Skeletal muscle satellite cell (primary cell): ENCODE results near the gene NSDHL.

Experiments
- H3K27me3 ChIP-seq: 2 replicates; pipeline ENCODE4 v1.7.0; 2013; ENCODE audit warnings: low read length; ENCODE audit not compliant: control insufficient read depth, insufficient read depth
- H3K36me3 ChIP-seq: 2 replicates; pipeline ENCODE4 v1.7.0; 2013; ENCODE audit warnings: mild to moderate bottlenecking, control low read depth, low read length; ENCODE audit not compliant: insufficient read depth
- H3K4me1 ChIP-seq: 2 replicates; pipeline ENCODE4 v1.7.0; 2013; ENCODE audit warnings: low read length; ENCODE audit not compliant: control insufficient read depth, insufficient read depth
- H3K4me2 ChIP-seq: 2 replicates; pipeline ENCODE4 v1.7.0; 2013; ENCODE audit warnings: mild to moderate bottlenecking, low read length
- H3K4me3 ChIP-seq: 2 replicates; pipeline ENCODE4 v1.7.0; 2013; ENCODE audit warnings: low read length
- H3K9ac ChIP-seq: 2 replicates; pipeline ENCODE4 v1.7.0; 2013; ENCODE audit warnings: mild to moderate bottlenecking, low read depth, low read length, moderate library complexity
- H3K9me3 ChIP-seq: replicated peaks from 2 replicates; pipeline ENCODE4 v1.7.0; 2013; ENCODE audit warnings: mild to moderate bottlenecking, control low read depth, low read length

NSDHL gene

GRCh38 chrX:152876931-152877840 lies 46.3 kb downstream of the NSDHL start:
- H3K36me3 ChIP-seq = no peaks in the 10 kb centered on the region
- no peaks in the 10 kb centered on the region for H3K27me3 ChIP-seq
- no peak overlapping the region for H3K4me3 ChIP-seq
- H3K9ac ChIP-seq = no peak overlapping the region
- no peaks in the 10 kb centered on the region for H3K4me1 ChIP-seq
- no peaks in the 10 kb centered on the region for H3K9me3 ChIP-seq
- H3K4me2 ChIP-seq = no peak overlapping the region

DNA sequence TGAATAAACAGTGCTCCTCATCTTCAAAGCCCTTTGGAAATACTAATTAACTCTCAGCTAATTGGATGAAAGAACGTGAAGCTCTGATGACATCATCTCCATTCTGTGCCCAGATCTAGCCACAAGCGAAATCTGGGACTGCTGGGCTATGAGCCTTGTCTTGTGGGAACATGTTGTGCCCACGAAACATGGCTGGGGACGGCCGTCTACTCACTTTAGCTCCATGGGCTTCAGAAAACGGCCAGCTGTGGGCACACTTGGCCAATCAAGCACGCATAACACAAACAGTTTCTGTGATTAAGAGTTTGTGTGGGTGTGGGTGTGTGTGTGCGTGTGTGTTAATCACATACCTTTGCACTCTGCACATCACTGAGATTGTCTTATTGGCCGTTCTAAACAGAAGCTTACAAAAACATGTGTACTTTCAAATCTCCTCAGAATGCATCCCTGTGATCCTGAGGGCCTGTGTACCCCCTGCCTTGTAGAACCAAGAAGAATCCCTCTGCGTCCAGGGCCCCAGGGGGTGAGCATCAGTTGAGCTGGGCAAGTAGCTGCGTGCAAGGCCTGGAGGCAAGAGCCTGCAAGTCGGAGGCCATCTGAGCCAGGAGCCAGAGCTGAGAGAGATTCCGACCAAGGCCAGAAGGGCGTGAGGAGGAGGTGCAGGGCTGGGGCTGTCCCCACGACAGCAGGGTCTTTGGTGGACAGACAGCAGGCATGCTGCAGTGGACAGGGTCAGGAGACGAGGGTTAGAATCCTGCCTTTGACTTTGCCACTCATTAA lies 48.3 kb downstream of the NSDHL start:
- Histone ChIP-seq H3K4me1 (no peaks in the 10 kb centered on the region), H3K9me3 (no peaks in the 10 kb centered on the region), H3K4me3 (no peak overlapping the region), H3K36me3 (no peaks in the 10 kb centered on the region), H3K27me3 (no peaks in the 10 kb centered on the region), H3K9ac (no peak overlapping the region), H3K4me2 (no peak overlapping the region)

- Histone ChIP-seq H3K36me3 (no peaks in the 10 kb centered on the region), H3K9ac (no peak overlapping the region), H3K4me1 (no peaks in the 10 kb centered on the region), H3K9me3 (no peaks in the 10 kb centered on the region), H3K4me3 (no peak overlapping the region), H3K27me3 (no peaks in the 10 kb centered on the region), H3K4me2 (no peak overlapping the region)
Observed at GRCh38 chrX:152881289-152881688, 50.4 kb downstream of the NSDHL start.

GRCh38 chrX:152884171-152884570 lies 53.3 kb downstream of the NSDHL start:
- H3K4me3 ChIP-seq = no peak overlapping the region
- H3K4me2 ChIP-seq = no peak overlapping the region
- no peaks in the 10 kb centered on the region for H3K4me1 ChIP-seq
- H3K36me3 ChIP-seq = no peaks in the 10 kb centered on the region
- H3K9ac ChIP-seq = no peak overlapping the region
- no peaks in the 10 kb centered on the region for H3K9me3 ChIP-seq
- peaks cover 10% of the 10 kb centered on the region for H3K27me3 ChIP-seq

GRCh38 chrX:152886716-152887115 lies 55.9 kb downstream of the NSDHL start:
- Histone ChIP-seq H3K27me3 (peaks cover 23% of the 10 kb centered on the region), H3K36me3 (no peaks in the 10 kb centered on the region), H3K9me3 (no peaks in the 10 kb centered on the region), H3K4me1 (no peaks in the 10 kb centered on the region), H3K4me3 (no peak overlapping the region), H3K9ac (no peak overlapping the region), H3K4me2 (no peak overlapping the region)

GRCh38 chrX:152892499-152892898 lies 61.6 kb downstream of the NSDHL start:
- Histone ChIP-seq H3K27me3 (peaks cover 30% of the 10 kb centered on the region), H3K36me3 (no peaks in the 10 kb centered on the region), H3K4me2 (no peak overlapping the region), H3K4me3 (no peak overlapping the region), H3K4me1 (peaks cover 15% of the 10 kb centered on the region), H3K9me3 (no peaks in the 10 kb centered on the region), H3K9ac (no peak overlapping the region)

GRCh38 chrX:152892999-152893891 lies 62.4 kb downstream of the NSDHL start:
- H3K4me2 ChIP-seq = no peak overlapping the region
- H3K27me3 ChIP-seq = peaks cover 27% of the 10 kb centered on the region
- no peak overlapping the region for H3K9ac ChIP-seq
- no peak overlapping the region for H3K4me3 ChIP-seq
- peaks cover 15% of the 10 kb centered on the region for H3K4me1 ChIP-seq
- no peaks in the 10 kb centered on the region for H3K9me3 ChIP-seq
- H3K36me3 ChIP-seq = no peaks in the 10 kb centered on the region

- H3K36me3 ChIP-seq = no peaks in the 10 kb centered on the region
- no peaks in the 10 kb centered on the region for H3K9me3 ChIP-seq
- no peak overlapping the region for H3K9ac ChIP-seq
- H3K4me3 ChIP-seq = no peak overlapping the region
- peaks cover 15% of the 10 kb centered on the region for H3K4me1 ChIP-seq
- no peak overlapping the region for H3K4me2 ChIP-seq
- H3K27me3 ChIP-seq = peaks cover 23% of the 10 kb centered on the region
Observed at GRCh38 chrX:152893980-152894610, 63.2 kb downstream of the NSDHL start.

GRCh38 chrX:152895121-152895520 lies 64.3 kb downstream of the NSDHL start:
- H3K4me1 ChIP-seq = peaks cover 15% of the 10 kb centered on the region
- H3K4me3 ChIP-seq = no peak overlapping the region
- no peak overlapping the region for H3K4me2 ChIP-seq
- H3K9me3 ChIP-seq = no peaks in the 10 kb centered on the region
- H3K36me3 ChIP-seq = no peaks in the 10 kb centered on the region
- no peak overlapping the region for H3K9ac ChIP-seq
- H3K27me3 ChIP-seq = peaks cover 18% of the 10 kb centered on the region

- Histone ChIP-seq H3K4me2 (peak overlapping the region; percentile 10), H3K9ac (no peak overlapping the region), H3K36me3 (no peaks in the 10 kb centered on the region), H3K4me1 (peaks cover 15% of the 10 kb centered on the region), H3K4me3 (no peak overlapping the region), H3K27me3 (peaks cover 18% of the 10 kb centered on the region), H3K9me3 (no peaks in the 10 kb centered on the region)
Observed at GRCh38 chrX:152895724-152896420, 65.0 kb downstream of the NSDHL start.
